NAMALWA (cell line): ENCODE results near the gene BCAP31.
"Not testable (repeated sequence)": the region's sequence is repeated elsewhere in the genome, so short reads cannot be mapped to it uniquely, and the experiment has no call there.

ENCODE experiments used
- DNase-seq: peaks from one replicate; pipeline ENCODE4 v3.0.0-alpha.2; 2015; ENCODE audit warnings: low spot score

The BCAP31 gene

GRCh38 chrX:153708415-153708814 is 15.8 kb downstream of the BCAP31 start:
- peak; percentile 69 for DNase-seq

GRCh38 chrX:153707406-153707805 is 16.8 kb downstream of the BCAP31 start:
- no peak for DNase-seq

- no peak for DNase-seq
Measured at GRCh38 chrX:153706799-153707198, 17.4 kb downstream of the BCAP31 start.

GRCh38 chrX:153705403-153706060 is 18.7 kb downstream of the BCAP31 start:
- DNase-seq, result not testable (repeated sequence)

GRCh38 chrX:153704631-153705402 is 19.4 kb downstream of the BCAP31 start:
- not testable (repeated sequence) for DNase-seq

- DNase-seq, result no peak
Measured at GRCh38 chrX:153704021-153704526, 20.1 kb downstream of the BCAP31 start.

GRCh38 chrX:153703036-153703370 is 21.2 kb downstream of the BCAP31 start:
- DNase-seq, result no peak

- DNase-seq, result no peak
Measured at GRCh38 chrX:153702336-153703035, 21.7 kb downstream of the BCAP31 start.

- DNase-seq, result no peak
Measured at GRCh38 chrX:153701706-153702105, 22.5 kb downstream of the BCAP31 start.

GRCh38 chrX:153700967-153701366 is 23.2 kb downstream of the BCAP31 start:
- DNase-seq, result no peak

GRCh38 chrX:153700376-153700945 is 23.7 kb downstream of the BCAP31 start:
- no peak for DNase-seq

- not testable (repeated sequence) for DNase-seq
Measured at GRCh38 chrX:153699784-153700371, 24.3 kb downstream of the BCAP31 start.

GRCh38 chrX:153699210-153699783 is 24.9 kb downstream of the BCAP31 start:
- not testable (repeated sequence) for DNase-seq

- no peak for DNase-seq
Measured at GRCh38 chrX:153697924-153698865, 26.0 kb downstream of the BCAP31 start.

GRCh38 chrX:153696986-153697722 is 27.0 kb downstream of the BCAP31 start:
- not testable (repeated sequence) for DNase-seq

- DNase-seq, result not testable (repeated sequence)
Measured at GRCh38 chrX:153696538-153696937, 27.6 kb downstream of the BCAP31 start.

GRCh38 chrX:153696100-153696499 is 28.1 kb downstream of the BCAP31 start:
- DNase-seq, result no peak

- DNase-seq, result no peak
Measured at GRCh38 chrX:153694687-153695270, 29.4 kb downstream of the BCAP31 start.

GRCh38 chrX:153694256-153694655 is 29.9 kb downstream of the BCAP31 start:
- DNase-seq, result not testable (repeated sequence)
